Stimulated activated CD8-positive, alpha-beta memory T cell treated with anti-CD3 and anti-CD28 coated beads, Interleukin-4, amount 100 ng/mL, for 1 hour (primary cell): ENCODE results near the gene CHD9NB.
"Not testable (repeated sequence)": the region's sequence is repeated elsewhere in the genome, so short reads cannot be mapped to it uniquely, and the experiment has no call there.

ENCODE experiments used
- DNase-seq, 2 donors: peaks; one replicate each; pipeline ENCODE4 v3.0.0-alpha.2; 2020; ENCODE audit warnings: low read depth in 2 of 2, low spot score in 1 of 2

CHD9NB gene

GRCh38 chr16:53084141-53084541 is 31.4 kb upstream of the CHD9NB start:
- DNase-seq, result no peak

GRCh38 chr16:53083119-53083518 is 30.4 kb upstream of the CHD9NB start:
- no peak for DNase-seq

- DNase-seq, result no peak
Observed at GRCh38 chr16:53082509-53082908, 29.8 kb upstream of the CHD9NB start.

GRCh38 chr16:53081686-53082407 is 29.1 kb upstream of the CHD9NB start:
- DNase-seq, result no peak

- DNase-seq, result no peak
Observed at GRCh38 chr16:53081032-53081424, 28.3 kb upstream of the CHD9NB start.

GRCh38 chr16:53080345-53081031 is 27.8 kb upstream of the CHD9NB start:
- DNase-seq, result no peak

GRCh38 chr16:53078765-53079485 is 26.2 kb upstream of the CHD9NB start:
- no peak for DNase-seq

GRCh38 chr16:53078247-53078646 is 25.6 kb upstream of the CHD9NB start:
- no peak for DNase-seq

- DNase-seq, result not testable (repeated sequence)
Observed at GRCh38 chr16:53075461-53075860, 22.8 kb upstream of the CHD9NB start.

- not testable (repeated sequence) for DNase-seq
Observed at GRCh38 chr16:53074296-53074695, 21.6 kb upstream of the CHD9NB start.

- no peak for DNase-seq
Observed at GRCh38 chr16:53073022-53073421, 20.3 kb upstream of the CHD9NB start.

GRCh38 chr16:53071748-53072301 is 19.1 kb upstream of the CHD9NB start:
- DNase-seq, result no peak

- no peak for DNase-seq
Observed at GRCh38 chr16:53069772-53070171, 17.1 kb upstream of the CHD9NB start.

- no peak for DNase-seq
Observed at GRCh38 chr16:53068423-53068833, 15.7 kb upstream of the CHD9NB start.

- DNase-seq, result no peak
Observed at GRCh38 chr16:53067675-53068074, 15.0 kb upstream of the CHD9NB start.

GRCh38 chr16:53065461-53066061 is 12.9 kb upstream of the CHD9NB start:
- DNase-seq, result no peak

GRCh38 chr16:53064081-53064578 is 11.4 kb upstream of the CHD9NB start:
- DNase-seq, result no peak

- no peak for DNase-seq
Observed at GRCh38 chr16:53061701-53062159, 9.0 kb upstream of the CHD9NB start.

- DNase-seq, result no peak
Observed at GRCh38 chr16:53061256-53061655, 8.6 kb upstream of the CHD9NB start.

- DNase-seq, result no peak
Observed at GRCh38 chr16:53059672-53060071, 7.0 kb upstream of the CHD9NB start.

GRCh38 chr16:53058882-53059281 is 6.2 kb upstream of the CHD9NB start:
- DNase-seq, result no peak
